HG03045 (cell line): ENCODE results near the gene GRM7.

Experiments
- ATAC-seq: cut with Tn5 transposase; IDR thresholded peaks from one replicate; pipeline ENCODE4 v1.9.1; 2021; ENCODE audit warnings: mild to moderate bottlenecking, moderate library complexity; ENCODE audit not compliant: unreplicated experiment

GRM7 gene

GRCh38 chr3:7632305-7632704 is 771.4 kb downstream of the GRM7 start:
- no peak for ATAC-seq

- ATAC-seq = no peak
Observed at GRCh38 chr3:7637694-7638093, 776.8 kb downstream of the GRM7 start.

GRCh38 chr3:7638103-7638502 is 777.2 kb downstream of the GRM7 start:
- ATAC-seq = no peak

- no peak for ATAC-seq
Observed at GRCh38 chr3:7640787-7641186, 779.9 kb downstream of the GRM7 start.

GRCh38 chr3:7646851-7647250 is 785.9 kb downstream of the GRM7 start:
- ATAC-seq = no peak

GRCh38 chr3:7650466-7650865 is 789.6 kb downstream of the GRM7 start:
- ATAC-seq = no peak

- ATAC-seq = no peak
Observed at GRCh38 chr3:7651274-7651673, 790.4 kb downstream of the GRM7 start.

GRCh38 chr3:7657214-7658112 is 796.5 kb downstream of the GRM7 start:
- ATAC-seq = no peak

GRCh38 chr3:7658294-7658693 is 797.4 kb downstream of the GRM7 start:
- ATAC-seq = no peak

- no peak for ATAC-seq
Observed at GRCh38 chr3:7659079-7659478, 798.2 kb downstream of the GRM7 start.

GRCh38 chr3:7663771-7664170 is 802.9 kb downstream of the GRM7 start:
- no peak for ATAC-seq

- ATAC-seq = no peak
Observed at GRCh38 chr3:7667774-7668173, 806.9 kb downstream of the GRM7 start.

- ATAC-seq = no peak
Observed at GRCh38 chr3:7669641-7670040, 808.7 kb downstream of the GRM7 start.

GRCh38 chr3:7678521-7678920 is 817.6 kb downstream of the GRM7 start:
- no peak for ATAC-seq

GRCh38 chr3:7682822-7683229 is 821.9 kb downstream of the GRM7 start:
- ATAC-seq = no peak

GRCh38 chr3:7683426-7683825 is 822.5 kb downstream of the GRM7 start:
- ATAC-seq = no peak

GRCh38 chr3:7684182-7684715 is 823.3 kb downstream of the GRM7 start:
- no peak for ATAC-seq

GRCh38 chr3:7687428-7688147 is 826.7 kb downstream of the GRM7 start:
- no peak for ATAC-seq

- no peak for ATAC-seq
Observed at GRCh38 chr3:7692866-7693265, 832.0 kb downstream of the GRM7 start.

- ATAC-seq = no peak
Observed at GRCh38 chr3:7693976-7694375, 833.1 kb downstream of the GRM7 start.

- ATAC-seq = no peak
Observed at GRCh38 chr3:7695049-7695448, 834.1 kb downstream of the GRM7 start.

- no peak for ATAC-seq
Observed at GRCh38 chr3:7696320-7696719, 835.4 kb downstream of the GRM7 start.
